Adipose tissue (tissue), 3 donors: ENCODE data around the gene DNAH1. TPM values are rescaled to one million over a fixed set of nuclear protein-coding genes. Genes with fewer than 3 reads are reported as not detected.

Experiments used
- H3K27ac ChIP-seq: one replicate; pipeline ENCODE4 v1.5.1; 2013; ENCODE audit warnings: low read depth, low read length
- WGBS, 3 donors: extraction: QIAGEN DNeasy Blood & Tissue Kit; methylation state at CpG; one replicate each; pipeline ENCODE4 v1.1.7; 2013; 5-methylcytosine and 5-hydroxymethylcytosine counted together
- polyA plus RNA-seq, 3 donors: library from polyadenylated mRNA; stranded (reverse); fragments of 200-250 nt; gene quantifications; one replicate each; pipeline ENCODE4 v1.2.3, GENCODE V29; 2013
- donor health status: healthy with polysubstance abuse.
- donor health status: Bipolar disorder and iron deficiency.
- donor health status: healthy.

The DNAH1 gene
- polyA plus RNA-seq, 3 donors: 2.4 to 10.7 (median 8.0) TPM

GRCh38 chr3:52393959-52394670 is 78.0 kb downstream of the DNAH1 start:
- H3K27ac ChIP-seq: no peak overlapping the region
- WGBS, 3 donors: 93 to 94% (median 94%) methylated on average over 18 of the region's 18 CpGs

GRCh38 chr3:52394751-52395502 is 78.8 kb downstream of the DNAH1 start:
- 87 to 94% (median 92%) methylated on average over 10 of the region's 10 CpGs for WGBS, 3 donors
- H3K27ac ChIP-seq: no peak overlapping the region

GRCh38 chr3:52395503-52395865 is 79.4 kb downstream of the DNAH1 start:
- H3K27ac ChIP-seq: no peak overlapping the region
- 87 to 90% (median 88%) methylated on average over 8 of the region's 8 CpGs for WGBS, 3 donors

GRCh38 chr3:52396011-52396906 is 80.1 kb downstream of the DNAH1 start:
- WGBS, 3 donors: 92 to 95% (median 93%) methylated on average over 25 of the region's 25 CpGs
- H3K27ac ChIP-seq: no peak overlapping the region

- no peak overlapping the region for H3K27ac ChIP-seq
- WGBS, 3 donors: 88 to 95% (median 93%) methylated on average over 10 of the region's 10 CpGs
Measured at GRCh38 chr3:52396907-52397591, 80.9 kb downstream of the DNAH1 start.

GRCh38 chr3:52397676-52398399 is 81.7 kb downstream of the DNAH1 start:
- 88 to 91% (median 91%) methylated on average over 13 of the region's 13 CpGs for WGBS, 3 donors
- H3K27ac ChIP-seq: no peak overlapping the region

GRCh38 chr3:52398670-52399081 is 82.6 kb downstream of the DNAH1 start:
- no peak overlapping the region for H3K27ac ChIP-seq
- 68 to 95% (median 95%) methylated on average over 5 of the region's 5 CpGs for whole genome bisulfite sequencing, 3 donors

- H3K27ac ChIP-seq: no peak overlapping the region
- 90 to 96% (median 90%) methylated on average over 4 of the region's 4 CpGs for WGBS, 3 donors
Measured at GRCh38 chr3:52399131-52399530, 83.0 kb downstream of the DNAH1 start.

- H3K27ac ChIP-seq: no peak overlapping the region
- WGBS, 3 donors: 88 to 90% (median 89%) methylated on average over 6 of the region's 6 CpGs
Measured at GRCh38 chr3:52399593-52399992, 83.5 kb downstream of the DNAH1 start.

- 69 to 90% (median 90%) methylated on average over 10 of the region's 10 CpGs for WGBS, 3 donors
- H3K27ac ChIP-seq: no peak overlapping the region
Measured at GRCh38 chr3:52400275-52400793, 84.2 kb downstream of the DNAH1 start.

- H3K27ac ChIP-seq: no peak overlapping the region
- 64 to 92% (median 80%) methylated on average over 1 of the region's 1 CpG for WGBS, 3 donors
Measured at GRCh38 chr3:52401021-52401420, 84.9 kb downstream of the DNAH1 start.

GRCh38 chr3:52401551-52401950 is 85.4 kb downstream of the DNAH1 start:
- 94 to 100% (median 94%) methylated on average over 1 of the region's 1 CpG for WGBS, 3 donors
- no peak overlapping the region for H3K27ac ChIP-seq

- 91 to 96% (median 93%) methylated on average over 16 of the region's 16 CpGs for WGBS, 3 donors
- no peak overlapping the region for H3K27ac ChIP-seq
Measured at GRCh38 chr3:52402101-52402521, 86.0 kb downstream of the DNAH1 start.

GRCh38 chr3:52402706-52403270 is 86.7 kb downstream of the DNAH1 start:
- 88 to 93% (median 89%) methylated on average over 11 of the region's 11 CpGs for WGBS, 3 donors

GRCh38 chr3:52403271-52403841 is 87.2 kb downstream of the DNAH1 start:
- 92 to 94% (median 94%) methylated on average over 19 of the region's 19 CpGs for WGBS, 3 donors
- no peak overlapping the region for H3K27ac ChIP-seq

More at GRCh38 chr3:52402706-52403270, 86.7 kb downstream of the DNAH1 start:
- no peak overlapping the region for H3K27ac ChIP-seq

GRCh38 chr3:52403955-52404354 is 87.8 kb downstream of the DNAH1 start:
- no peak overlapping the region for H3K27ac ChIP-seq
- WGBS, 3 donors: 86 to 92% (median 86%) methylated on average over 3 of the region's 3 CpGs

GRCh38 chr3:52404391-52404790 is 88.3 kb downstream of the DNAH1 start:
- no peak overlapping the region for H3K27ac ChIP-seq
- 93 to 94% (median 94%) methylated on average over 10 of the region's 10 CpGs for WGBS, 3 donors
